K562 treated with DMSO at 1 percent for 4 hours (cell line): ENCODE data around the gene ANG. TPM values are rescaled to one million over a fixed set of nuclear protein-coding genes. Genes with fewer than 3 reads are reported as not detected.

ENCODE experiments used
- total RNA-seq: library from RNA; unstranded; fragments of 300-600 nt; gene quantifications from 2 replicates; pipeline ENCODE4 v1.2.3, GENCODE V29; 2022; ENCODE audit not compliant: insufficient read depth

The ANG gene
- 1.7 TPM in 1 of 2 replicates, not detected in the other for total RNA-seq

GRCh38 chr14:20688167-20688839, at the start of gene ANG:
ANG (plus strand) TSS chr14:20688764; CDS start chr14:20693565, 4,801 bp downstream.

GRCh38 chr14:20641591-20641990, 47.0 kb upstream of the ANG start, which contains the start of gene OR6S1:
OR6S1 (minus strand) TSS chr14:20641691; CDS start chr14:20641691, 0 bp downstream.

GRCh38 chr14:20683891-20684661, 4.5 kb upstream of the ANG start, which contains the start of gene RNASE4:
RNASE4 (plus strand) TSS chr14:20684560; CDS start chr14:20699372, 14,812 bp downstream.

Other genes starting within 250 kb of the ANG start
- 32.4 and 42.3 TPM in 2 replicates for gene OSGEP, start 234.0 kb upstream of the ANG start, total RNA-seq
- gene APEX1, start 233.5 kb upstream of the ANG start, total RNA-seq: 130 and 152 TPM in 2 replicates
- gene PIP4P1, start 227.3 kb upstream of the ANG start, total RNA-seq: 21.9 and 22.0 TPM in 2 replicates
- gene PNP, start 219.4 kb upstream of the ANG start, total RNA-seq: 75.8 and 87.0 TPM in 2 replicates
- not detected in 2 replicates for gene RNASE10, start 183.2 kb upstream of the ANG start, total RNA-seq
- gene RNASE9, start 127.7 kb upstream of the ANG start, total RNA-seq: not detected in 2 replicates
- gene RNASE11, start 100.8 kb upstream of the ANG start, total RNA-seq: not detected in 2 replicates
- not detected in 2 replicates for gene RNASE12, start 97.4 kb upstream of the ANG start, total RNA-seq
- gene OR6S1, start 47.1 kb upstream of the ANG start, total RNA-seq: not detected in 2 replicates
- 0.80 and 4.6 TPM in 2 replicates for gene RNASE4, start 4.2 kb upstream of the ANG start, total RNA-seq
- gene EDDM3A, start 57.1 kb downstream of the ANG start, total RNA-seq: not detected in 2 replicates
- not detected in 2 replicates for gene EDDM3B, start 79.6 kb downstream of the ANG start, total RNA-seq
- not detected in 2 replicates for gene RNASE6, start 92.5 kb downstream of the ANG start, total RNA-seq
- gene RNASE1, start 114.1 kb downstream of the ANG start, total RNA-seq: 20.2 and 38.3 TPM in 2 replicates
- gene RNASE3, start 202.6 kb downstream of the ANG start, total RNA-seq: not detected in 2 replicates